OCI-LY1 (cell line): ENCODE data around the gene DOK5.
A peak's percentile ranks its signal among the peaks of the same experiment; 100 is the strongest.
"Not testable (repeated sequence)": the region's sequence is repeated elsewhere in the genome, so short reads cannot be mapped to it uniquely, and the experiment has no call there.

Experiments used
- H2AFZ ChIP-seq: fragments of 200-600 bp; sonication (generic), shearing (Covaris generic); 2 replicates; pipeline ENCODE4 v1.6.0; 2014; ENCODE audit warnings: antibody characterized with exemption, mild to moderate bottlenecking, low read length
- H3F3A ChIP-seq: fragments of 200-600 bp; sonication (generic), shearing (Covaris generic); 2 replicates; pipeline ENCODE4 v1.6.0; 2014; ENCODE audit warnings: mild to moderate bottlenecking, antibody characterized with exemption, low read length, moderate library complexity; ENCODE audit not compliant: insufficient read depth
- H3K27ac ChIP-seq: fragments of 200-600 bp; sonication (generic); 2 replicates; pipeline ENCODE4 v1.5.1; 2014; ENCODE audit warnings: low read length, mixed run types, mild to moderate bottlenecking, low read depth; ENCODE audit not compliant: poor library complexity, severe bottlenecking
- H3K27me3 ChIP-seq: fragments of 200-600 bp; sonication (generic); 2 replicates; pipeline ENCODE4 v1.6.0; 2014; ENCODE audit warnings: antibody characterized with exemption, mild to moderate bottlenecking, low read length, moderate library complexity; ENCODE audit not compliant: insufficient read depth
- H3K36me3 ChIP-seq: fragments of 200-600 bp; sonication (generic); 2 replicates; pipeline ENCODE4 v1.6.1; 2014; ENCODE audit warnings: mild to moderate bottlenecking, antibody characterized with exemption, low read length, moderate library complexity, mixed read lengths; ENCODE audit not compliant: insufficient read depth
- H3K4me1 ChIP-seq: fragments of 200-600 bp; sonication (generic); 2 replicates; pipeline ENCODE4 v1.5.1; 2014; ENCODE audit warnings: mild to moderate bottlenecking, low read length, moderate library complexity; ENCODE audit not compliant: insufficient read depth, severe bottlenecking
- H3K4me2 ChIP-seq: fragments of 200-600 bp; sonication (generic), shearing (Covaris generic); 2 replicates; pipeline ENCODE4 v1.6.1; 2014; ENCODE audit warnings: low read length
- H3K4me3 ChIP-seq: fragments of 200-600 bp; sonication (generic); 2 replicates; pipeline ENCODE4 v1.5.1; 2014; ENCODE audit warnings: low read length, low read depth, mild to moderate bottlenecking, mixed read lengths; ENCODE audit not compliant: poor library complexity, severe bottlenecking
- H3K79me2 ChIP-seq: fragments of 200-600 bp; shearing (Covaris generic); 2 replicates; pipeline ENCODE4 v1.6.1; 2016; ENCODE audit warnings: mixed run types, low read length, mixed read lengths; ENCODE audit not compliant: insufficient read depth
- H3K9ac ChIP-seq: fragments of 200-600 bp; sonication (generic), shearing (Covaris generic); 2 replicates; pipeline ENCODE4 v1.6.1; 2014; ENCODE audit warnings: mild to moderate bottlenecking, low read length, mixed read lengths
- H3K9me2 ChIP-seq: fragments of 200-600 bp; sonication (generic), shearing (Covaris generic); 2 replicates; pipeline ENCODE4 v1.6.1; 2014; ENCODE audit warnings: low read depth, mild to moderate bottlenecking, low read length, mixed read lengths
- H3K9me3 ChIP-seq: fragments of 200-600 bp; shearing (Covaris generic); 2 replicates; pipeline ENCODE4 v1.6.1; 2014; ENCODE audit warnings: low read length, mixed read lengths
- H4K20me1 ChIP-seq: fragments of 200-600 bp; sonication (generic), shearing (Covaris generic); 2 replicates; pipeline ENCODE4 v1.6.0; 2016; ENCODE audit warnings: mild to moderate bottlenecking, low read length; ENCODE audit not compliant: insufficient read depth
- EZH2 ChIP-seq: fragments of 200-600 bp; sonication (generic), shearing (Covaris generic); IDR thresholded peaks from 2 replicates; pipeline ENCODE4 v1.8.0; 2017; ENCODE audit warnings: borderline replicate concordance, mixed run types, mild to moderate bottlenecking, antibody characterized with exemption, low read length, moderate library complexity, mixed read lengths
- TF ChIP-seq, protein P1 (sequence below): fragments of 200-600 bp; sonication (generic), shearing (Covaris generic); IDR thresholded peaks from 2 replicates; pipeline ENCODE4 v1.5.1; 2017; ENCODE audit warnings: mild to moderate bottlenecking, antibody characterized with exemption, low read length, moderate library complexity, mixed read lengths

DOK5 gene

DNA sequence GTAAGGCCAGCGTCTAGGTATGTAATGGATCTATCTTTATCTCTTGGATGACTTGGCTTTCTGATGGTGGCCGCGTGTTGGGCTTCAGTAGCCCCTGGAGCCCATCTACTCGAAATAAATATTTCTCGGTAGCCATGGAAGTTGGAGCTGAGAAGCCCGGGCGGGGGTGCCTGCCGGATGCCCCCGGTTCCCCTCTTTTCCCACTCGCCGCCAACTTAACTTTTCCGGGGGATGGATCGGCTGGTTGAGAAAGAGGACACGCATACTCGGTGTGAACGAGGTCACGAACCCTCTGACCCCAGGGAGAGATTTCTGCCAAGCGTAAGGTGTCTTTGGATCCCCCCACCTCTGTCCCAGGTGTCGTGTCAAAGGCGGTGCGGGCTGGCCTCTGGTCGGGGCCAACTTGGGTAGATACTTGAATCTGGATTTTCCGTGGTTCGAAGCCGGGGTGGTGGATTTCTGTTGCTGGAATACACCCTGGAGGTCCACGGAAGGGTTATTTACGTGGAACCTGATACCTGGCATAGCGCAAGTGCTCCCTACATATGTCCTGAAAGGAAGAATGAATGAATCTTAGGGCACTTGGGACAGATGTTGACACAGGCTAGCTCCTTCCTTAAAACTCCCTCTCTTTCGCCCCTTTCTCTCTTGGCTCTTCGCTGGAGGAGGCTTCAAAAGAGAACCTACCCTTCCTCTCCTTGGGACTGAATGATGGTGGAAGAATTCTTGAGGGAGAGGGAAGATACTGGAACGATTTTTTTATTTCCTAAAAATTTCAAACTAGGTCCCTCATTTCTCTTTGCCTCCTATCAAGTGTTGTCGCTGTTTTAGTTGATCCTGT is 996 bp downstream of the DOK5 start:
- H3K9me3 ChIP-seq, result no peaks in the 10 kb centered on the region
- H2AFZ ChIP-seq, result no peak overlapping the region
- H3K27me3 ChIP-seq, result no peaks in the 10 kb centered on the region

DNA sequence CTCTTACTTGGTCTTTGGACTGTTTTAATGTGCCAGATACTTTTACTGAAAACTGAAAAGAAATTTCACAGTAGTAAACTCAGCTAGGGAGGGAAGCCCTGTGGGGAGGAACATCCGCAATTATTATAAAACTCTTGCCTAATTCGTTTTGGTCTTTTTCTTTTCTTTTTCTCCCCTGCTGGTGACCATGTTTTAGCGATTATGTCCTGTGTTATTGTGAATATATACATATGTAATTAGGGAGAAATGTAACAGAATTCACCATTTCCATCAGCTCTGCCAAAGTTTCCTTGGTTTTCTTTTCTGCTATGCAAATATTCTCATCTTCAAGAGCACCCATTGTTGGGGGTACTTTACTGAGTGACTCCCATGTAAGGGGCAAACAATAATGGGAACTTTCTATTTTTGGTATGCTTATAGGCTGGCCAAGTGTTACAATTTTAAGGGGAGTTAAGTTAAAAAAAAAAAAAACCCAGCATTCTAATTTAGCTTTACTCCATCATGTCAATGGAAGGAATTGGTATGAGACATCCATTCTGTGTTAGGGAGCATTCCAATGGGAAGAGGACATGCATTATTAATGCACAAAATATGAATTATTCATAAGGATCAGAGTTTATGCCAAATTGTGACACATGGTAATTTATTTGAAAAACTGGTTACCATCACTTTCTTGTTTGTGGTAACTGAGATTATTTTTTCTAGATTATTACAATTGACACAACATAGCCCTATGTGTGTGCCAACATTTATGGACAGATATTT is 2.0 kb downstream of the DOK5 start:
- Histone ChIP-seq H3K36me3 (no peaks in the 10 kb centered on the region), H4K20me1 (no peaks in the 10 kb centered on the region), H3K4me1 (no peaks in the 10 kb centered on the region), H3K9me2 (no peaks in the 10 kb centered on the region), H3K4me2 (no peak overlapping the region), H3K79me2 (no peaks in the 10 kb centered on the region), H3K27ac (no peak overlapping the region), H3K9me3 (no peaks in the 10 kb centered on the region), H3K4me3 (no peak overlapping the region), H3K27me3 (no peaks in the 10 kb centered on the region), H3F3A (no peaks in the 10 kb centered on the region), H3K9ac (no peak overlapping the region), H2AFZ (no peak overlapping the region)
- TF ChIP-seq EZH2, result no peak
- TF ChIP-seq, protein P1, sequence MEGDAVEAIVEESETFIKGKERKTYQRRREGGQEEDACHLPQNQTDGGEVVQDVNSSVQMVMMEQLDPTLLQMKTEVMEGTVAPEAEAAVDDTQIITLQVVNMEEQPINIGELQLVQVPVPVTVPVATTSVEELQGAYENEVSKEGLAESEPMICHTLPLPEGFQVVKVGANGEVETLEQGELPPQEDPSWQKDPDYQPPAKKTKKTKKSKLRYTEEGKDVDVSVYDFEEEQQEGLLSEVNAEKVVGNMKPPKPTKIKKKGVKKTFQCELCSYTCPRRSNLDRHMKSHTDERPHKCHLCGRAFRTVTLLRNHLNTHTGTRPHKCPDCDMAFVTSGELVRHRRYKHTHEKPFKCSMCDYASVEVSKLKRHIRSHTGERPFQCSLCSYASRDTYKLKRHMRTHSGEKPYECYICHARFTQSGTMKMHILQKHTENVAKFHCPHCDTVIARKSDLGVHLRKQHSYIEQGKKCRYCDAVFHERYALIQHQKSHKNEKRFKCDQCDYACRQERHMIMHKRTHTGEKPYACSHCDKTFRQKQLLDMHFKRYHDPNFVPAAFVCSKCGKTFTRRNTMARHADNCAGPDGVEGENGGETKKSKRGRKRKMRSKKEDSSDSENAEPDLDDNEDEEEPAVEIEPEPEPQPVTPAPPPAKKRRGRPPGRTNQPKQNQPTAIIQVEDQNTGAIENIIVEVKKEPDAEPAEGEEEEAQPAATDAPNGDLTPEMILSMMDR, result no peak

More for the DNA sequence above, 996 bp downstream of the DOK5 start:
- no peak overlapping the region for H3K27ac ChIP-seq
- H3K9me2 ChIP-seq, result no peaks in the 10 kb centered on the region
- TF ChIP-seq, protein P1, result no peak
- TF ChIP-seq EZH2, result no peak
- no peak overlapping the region for H3K9ac ChIP-seq
- H3K4me3 ChIP-seq, result no peak overlapping the region
- no peaks in the 10 kb centered on the region for H3K79me2 ChIP-seq
- no peaks in the 10 kb centered on the region for H3K36me3 ChIP-seq
- H3K4me2 ChIP-seq, result no peak overlapping the region
- H3K4me1 ChIP-seq, result no peaks in the 10 kb centered on the region
- H3F3A ChIP-seq, result no peaks in the 10 kb centered on the region
- H4K20me1 ChIP-seq, result no peaks in the 10 kb centered on the region

DNA sequence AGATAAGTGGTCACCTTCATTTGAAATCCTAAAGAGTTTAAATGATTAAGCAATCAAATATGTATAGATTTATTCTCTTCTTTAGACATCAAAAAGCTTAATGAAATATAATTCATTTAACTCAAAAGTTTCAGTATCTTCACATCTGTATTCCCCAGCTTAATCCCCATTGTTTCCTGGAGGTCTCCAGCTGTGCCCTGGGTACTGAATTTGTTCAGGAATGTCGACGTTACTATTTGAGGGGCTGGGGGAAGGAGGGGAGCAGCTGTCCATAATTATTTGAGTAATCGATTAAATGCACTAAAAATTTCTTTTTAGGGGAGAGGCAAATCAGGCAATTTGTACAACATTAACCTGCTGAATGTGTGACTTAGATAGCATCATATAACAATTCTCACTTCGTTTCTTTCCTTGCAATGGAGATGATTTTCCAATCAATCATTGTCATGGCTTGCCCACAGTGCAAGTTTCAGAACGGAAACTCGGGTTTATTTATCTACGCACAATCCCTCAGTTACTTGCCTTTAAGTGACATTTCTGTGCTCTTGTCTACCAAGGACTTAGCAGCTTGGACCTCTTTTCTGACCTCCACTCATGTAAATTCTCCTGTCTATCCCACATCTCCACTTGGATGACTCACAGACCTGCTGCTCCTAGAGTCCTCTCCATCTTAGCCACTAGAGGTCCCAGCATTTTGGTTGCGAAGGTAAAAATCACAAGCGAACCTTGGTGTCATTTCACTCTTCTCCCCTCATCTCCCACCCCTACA is 3.9 kb downstream of the DOK5 start:
- no peaks in the 10 kb centered on the region for H3K4me1 ChIP-seq
- H3K79me2 ChIP-seq, result no peaks in the 10 kb centered on the region
- TF ChIP-seq, protein P1, result peak; percentile 28; the same call in 1 of the 2 replicates
- no peak for TF ChIP-seq EZH2
- no peak overlapping the region for H3K4me2 ChIP-seq
- H3K27me3 ChIP-seq, result no peaks in the 10 kb centered on the region
- no peaks in the 10 kb centered on the region for H4K20me1 ChIP-seq
- no peaks in the 10 kb centered on the region for H3F3A ChIP-seq
- H3K27ac ChIP-seq, result no peak overlapping the region
- no peak overlapping the region for H3K4me3 ChIP-seq
- H3K9me2 ChIP-seq, result no peaks in the 10 kb centered on the region
- no peak overlapping the region for H2AFZ ChIP-seq
- H3K9me3 ChIP-seq, result no peaks in the 10 kb centered on the region
- no peak overlapping the region for H3K9ac ChIP-seq
- H3K36me3 ChIP-seq, result no peaks in the 10 kb centered on the region

DNA sequence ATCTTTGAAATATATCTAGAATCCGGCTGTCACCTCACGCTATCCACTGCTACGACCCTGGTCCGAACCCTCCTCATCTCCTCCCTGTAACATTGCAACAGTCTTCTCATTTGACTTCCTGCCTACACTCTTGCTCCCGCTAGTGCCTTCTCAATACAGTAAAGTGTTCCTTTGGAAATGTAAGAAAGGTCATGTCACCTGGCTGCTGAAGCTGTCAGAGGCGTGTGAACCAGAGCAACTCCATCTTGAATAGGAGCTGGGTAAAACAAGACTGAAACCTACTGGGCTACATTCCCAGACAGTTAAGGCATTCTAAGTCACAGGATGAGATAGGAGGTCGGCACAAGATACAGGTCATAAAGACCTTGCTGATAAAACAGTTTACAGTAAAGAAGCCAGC is 4.5 kb downstream of the DOK5 start:
- H4K20me1 ChIP-seq, H3K9ac ChIP-seq, H3K4me3 ChIP-seq, H3K9me3 ChIP-seq, H3K27ac ChIP-seq, H3K9me2 ChIP-seq, H3K4me2 ChIP-seq, H2AFZ ChIP-seq, H3K79me2 ChIP-seq, H3K27me3 ChIP-seq, H3F3A ChIP-seq, H3K4me1 ChIP-seq, H3K36me3 ChIP-seq: not testable (repeated sequence)
